Right forelimb (tissue), 1 donor: ENCODE results near the gene KMT2B.

Source experiments
- DNase-seq: peaks from one replicate; pipeline ENCODE4 v3.0.0-alpha.2; 2018

KMT2B gene

DNA sequence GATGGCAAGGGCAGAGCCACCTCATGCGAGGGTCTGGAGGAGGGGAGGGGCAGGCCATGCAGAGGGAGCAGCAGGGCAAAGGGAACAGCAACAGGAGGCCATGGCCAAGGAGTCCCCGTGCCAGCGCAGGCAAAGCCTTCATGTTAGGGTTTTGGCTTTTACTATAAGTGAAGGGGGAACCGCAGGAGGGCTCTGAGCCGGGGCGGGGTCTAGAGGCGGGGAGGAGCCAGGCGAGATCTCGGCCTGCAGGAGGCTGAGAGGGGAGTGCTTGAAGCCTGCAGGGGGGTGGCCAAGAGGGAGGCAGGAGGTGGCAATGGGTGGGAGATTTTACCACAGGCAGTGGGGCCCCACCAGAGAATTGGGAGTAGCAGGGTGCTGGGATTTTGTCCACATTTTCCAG lies 63.8 kb downstream of the KMT2B start:
- no peak for DNase-seq

DNA sequence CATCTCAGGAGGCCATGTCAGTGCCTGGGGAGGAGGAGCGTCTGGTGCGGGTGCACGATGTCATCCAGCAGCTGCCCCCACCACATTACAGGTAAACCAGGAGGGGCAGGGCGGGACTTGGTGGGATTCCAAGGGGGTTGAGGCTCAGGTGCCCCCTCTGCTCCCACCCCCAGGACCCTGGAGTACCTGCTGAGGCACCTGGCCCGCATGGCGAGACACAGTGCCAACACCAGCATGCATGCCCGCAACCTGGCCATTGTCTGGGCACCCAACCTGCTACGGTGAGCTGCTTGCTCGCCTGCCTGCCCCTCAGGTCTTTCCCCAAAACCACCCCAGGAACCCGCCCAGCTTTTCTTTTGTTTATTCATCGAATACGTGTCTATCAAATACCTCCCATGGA lies 64.8 kb downstream of the KMT2B start:
- DNase-seq: no peak

DNA sequence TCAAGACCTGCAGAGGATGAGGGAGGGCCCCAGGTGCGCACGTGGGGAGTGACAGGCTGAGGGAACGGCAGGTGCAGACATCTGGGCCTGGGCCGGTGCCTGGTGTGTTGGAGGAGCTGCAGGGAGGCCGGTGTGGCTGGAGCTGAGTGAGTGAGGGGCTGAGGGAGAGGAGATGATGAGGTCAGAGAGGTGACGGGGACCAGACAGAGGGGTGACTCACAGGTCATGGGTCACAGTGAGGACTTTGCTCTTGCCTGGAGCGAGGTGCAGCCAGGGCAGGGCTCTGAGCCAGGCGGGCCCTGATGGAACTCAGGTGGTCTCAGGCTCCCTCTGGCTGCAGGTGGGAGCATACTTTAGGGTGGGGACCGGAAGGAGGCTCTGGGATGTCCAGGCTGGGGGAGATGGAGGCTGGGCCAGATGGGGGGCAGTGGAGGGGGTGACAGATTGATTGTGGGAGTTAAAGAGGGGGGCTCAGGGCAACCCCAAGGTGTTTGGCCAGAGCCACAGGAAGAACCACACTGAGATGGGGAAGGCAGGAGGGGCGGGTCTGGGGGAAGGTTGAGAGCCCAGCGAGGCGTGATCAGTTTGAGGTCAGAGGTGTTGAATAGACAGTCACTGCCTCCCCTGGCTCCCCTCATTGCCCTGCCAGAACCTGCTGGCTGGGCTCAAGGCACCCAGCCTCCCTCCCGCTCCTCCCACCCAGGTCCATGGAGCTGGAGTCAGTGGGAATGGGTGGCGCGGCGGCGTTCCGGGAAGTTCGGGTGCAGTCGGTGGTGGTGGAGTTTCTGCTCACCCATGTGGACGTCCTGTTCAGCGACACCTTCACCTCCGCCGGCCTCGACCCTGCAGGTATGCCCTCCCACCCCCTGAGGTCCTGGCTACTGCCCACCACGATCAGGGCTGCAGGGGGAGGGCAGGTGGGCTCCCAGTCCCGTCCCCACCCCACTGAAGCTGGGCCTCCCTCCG lies 65.9 kb downstream of the KMT2B start:
- no peak for DNase-seq

DNA sequence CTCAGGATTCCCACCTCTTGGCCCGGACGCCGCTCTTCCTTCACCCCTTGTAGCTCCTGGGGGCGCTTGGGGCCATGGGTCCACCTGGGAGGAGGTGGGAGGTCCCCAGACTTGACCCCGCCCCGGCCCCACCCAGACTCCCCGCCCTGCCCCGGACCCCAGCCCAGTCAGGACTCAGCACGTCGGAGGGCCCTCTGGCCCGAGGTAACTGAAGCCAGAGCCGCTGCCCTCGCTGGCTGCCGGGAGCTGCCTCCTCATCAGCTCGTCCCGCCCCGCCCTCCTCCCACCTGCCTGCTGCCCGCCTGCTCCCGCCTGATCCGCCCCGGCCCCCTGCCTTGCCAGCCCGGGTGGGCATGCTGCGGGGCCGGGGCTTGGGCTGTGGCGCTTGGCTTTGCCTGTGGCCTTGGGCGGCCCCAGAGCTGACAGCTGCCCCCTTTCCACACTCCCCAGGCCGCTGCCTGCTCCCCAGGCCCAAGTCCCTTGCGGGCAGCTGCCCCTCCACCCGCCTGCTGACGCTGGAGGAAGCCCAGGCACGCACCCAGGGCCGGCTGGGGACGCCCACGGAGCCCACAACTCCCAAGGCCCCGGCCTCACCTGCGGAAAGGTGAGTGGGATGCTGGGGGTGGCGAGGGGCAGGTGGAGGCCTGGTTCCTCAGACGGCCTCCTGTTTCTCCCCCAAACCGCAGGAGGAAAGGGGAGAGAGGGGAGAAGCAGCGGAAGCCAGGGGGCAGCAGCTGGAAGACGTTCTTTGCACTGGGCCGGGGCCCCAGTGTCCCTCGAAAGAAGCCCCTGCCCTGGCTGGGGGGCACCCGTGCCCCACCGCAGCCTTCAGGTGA lies 66.9 kb downstream of the KMT2B start:
- no peak for DNase-seq

DNA sequence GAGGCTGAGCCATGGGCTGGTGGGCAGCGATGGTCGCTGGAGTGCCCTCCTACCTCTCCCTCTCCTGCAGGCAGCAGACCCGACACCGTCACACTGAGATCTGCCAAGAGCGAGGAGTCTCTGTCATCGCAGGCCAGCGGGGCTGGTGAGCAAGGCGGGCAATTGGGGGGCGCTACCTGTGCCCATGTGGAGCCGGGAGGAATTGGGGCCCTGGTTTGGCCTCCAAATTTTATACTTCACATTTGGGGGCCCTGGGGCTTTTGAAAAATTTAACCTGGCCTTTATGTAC lies 67.5 kb downstream of the KMT2B start:
- DNase-seq: no peak

DNA sequence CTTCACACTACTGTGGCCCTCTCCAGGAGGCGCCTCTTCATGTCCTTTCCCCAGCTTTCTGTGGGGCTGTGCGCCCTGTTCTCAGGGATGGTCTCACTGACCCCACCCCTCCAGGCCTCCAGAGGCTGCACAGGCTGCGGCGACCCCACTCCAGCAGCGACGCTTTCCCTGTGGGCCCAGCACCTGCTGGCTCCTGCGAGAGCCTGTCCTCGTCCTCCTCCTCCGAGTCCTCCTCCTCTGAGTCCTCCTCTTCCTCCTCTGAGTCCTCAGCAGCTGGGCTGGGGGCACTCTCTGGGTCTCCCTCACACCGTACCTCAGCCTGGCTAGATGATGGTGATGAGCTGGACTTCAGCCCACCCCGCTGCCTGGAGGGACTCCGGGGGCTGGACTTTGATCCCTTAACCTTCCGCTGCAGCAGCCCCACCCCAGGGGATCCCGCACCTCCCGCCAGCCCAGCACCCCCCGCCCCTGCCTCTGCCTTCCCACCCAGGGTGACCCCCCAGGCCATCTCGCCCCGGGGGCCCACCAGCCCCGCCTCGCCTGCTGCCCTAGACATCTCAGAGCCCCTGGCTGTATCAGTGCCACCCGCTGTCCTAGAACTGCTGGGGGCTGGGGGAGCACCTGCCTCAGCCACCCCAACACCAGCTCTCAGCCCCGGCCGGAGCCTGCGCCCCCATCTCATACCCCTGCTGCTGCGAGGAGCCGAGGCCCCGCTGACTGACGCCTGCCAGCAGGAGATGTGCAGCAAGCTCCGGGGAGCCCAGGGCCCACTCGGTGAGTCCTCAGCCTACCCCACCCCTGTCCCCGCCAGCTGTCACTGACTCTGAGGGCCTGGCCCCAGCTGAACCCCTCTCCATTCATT lies 68.7 kb downstream of the KMT2B start:
- DNase-seq: no peak

DNA sequence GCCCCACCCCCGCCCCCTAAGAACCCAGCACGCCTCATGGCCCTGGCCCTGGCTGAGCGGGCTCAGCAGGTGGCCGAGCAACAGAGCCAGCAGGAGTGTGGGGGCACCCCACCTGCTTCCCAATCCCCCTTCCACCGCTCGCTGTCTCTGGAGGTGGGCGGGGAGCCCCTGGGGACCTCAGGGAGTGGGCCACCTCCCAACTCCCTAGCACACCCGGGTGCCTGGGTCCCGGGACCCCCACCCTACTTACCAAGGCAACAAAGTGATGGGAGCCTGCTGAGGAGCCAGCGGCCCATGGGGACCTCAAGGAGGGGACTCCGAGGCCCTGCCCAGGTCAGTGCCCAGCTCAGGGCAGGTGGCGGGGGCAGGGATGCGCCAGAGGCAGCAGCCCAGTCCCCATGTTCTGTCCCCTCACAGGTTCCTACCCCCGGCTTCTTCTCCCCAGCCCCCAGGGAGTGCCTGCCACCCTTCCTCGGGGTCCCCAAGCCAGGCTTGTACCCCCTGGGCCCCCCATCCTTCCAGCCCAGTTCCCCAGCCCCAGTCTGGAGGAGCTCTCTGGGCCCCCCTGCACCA lies 69.5 kb downstream of the KMT2B start:
- no peak for DNase-seq
